Hepatocyte (in vitro differentiated cells): ENCODE measurements around the gene SKIL. TPM values are rescaled to one million over a fixed set of nuclear protein-coding genes. Genes with fewer than 3 reads are reported as not detected.

ENCODE experiments used
- DNase-seq: peaks from one replicate; pipeline ENCODE4 v3.0.0-alpha.2; 2016; ENCODE audit warnings: low spot score
- H2AFZ ChIP-seq: fragments of 200-600 bp; sonication (generic); 2 replicates; pipeline ENCODE4 v1.6.0; 2016; ENCODE audit warnings: antibody characterized with exemption, mild to moderate bottlenecking
- H3K27ac ChIP-seq: fragments of 200-600 bp; sonication (generic); 2 replicates; pipeline ENCODE4 v1.5.1; 2016; ENCODE audit warnings: mild to moderate bottlenecking
- H3K27me3 ChIP-seq: fragments of 200-600 bp; sonication (generic); 2 replicates; pipeline ENCODE4 v1.6.1; 2016
- H3K36me3 ChIP-seq: fragments of 200-600 bp; sonication (generic); replicated peaks from 2 replicates; pipeline ENCODE4 v1.5.1; 2016; ENCODE audit warnings: low read depth; ENCODE audit not compliant: insufficient read depth
- H3K4me1 ChIP-seq: fragments of 200-600 bp; sonication (generic); 2 replicates; pipeline ENCODE4 v1.5.1; 2016; ENCODE audit warnings: mild to moderate bottlenecking, moderate library complexity; ENCODE audit not compliant: insufficient read depth
- H3K4me2 ChIP-seq: fragments of 200-600 bp; sonication (generic); 2 replicates; pipeline ENCODE4 v1.6.0; 2016
- H3K4me3 ChIP-seq: fragments of 200-600 bp; sonication (generic); 2 replicates; pipeline ENCODE4 v1.5.1; 2016; ENCODE audit warnings: mild to moderate bottlenecking
- H3K79me2 ChIP-seq: fragments of 200-600 bp; sonication (generic); 2 replicates; pipeline ENCODE4 v1.6.0; 2017; ENCODE audit warnings: mild to moderate bottlenecking
- H3K9me2 ChIP-seq: fragments of 200-600 bp; sonication (generic); replicated peaks from 2 replicates; pipeline ENCODE4 v1.6.0; 2017; ENCODE audit warnings: mild to moderate bottlenecking; ENCODE audit not compliant: insufficient read depth
- H3K9me3 ChIP-seq: fragments of 200-600 bp; sonication (generic); 2 replicates; pipeline ENCODE4 v1.5.1; 2016; ENCODE audit warnings: low read depth, mild to moderate bottlenecking
- H4K20me1 ChIP-seq: fragments of 200-600 bp; sonication (generic); 2 replicates; pipeline ENCODE4 v1.6.0; 2016; ENCODE audit warnings: mild to moderate bottlenecking; ENCODE audit not compliant: insufficient read depth, poor library complexity, severe bottlenecking
- EZH2 ChIP-seq: fragments of 200-600 bp; sonication (generic); IDR thresholded peaks from 2 replicates; pipeline ENCODE4 v1.6.1; 2016; ENCODE audit warnings: antibody characterized with exemption, mild to moderate bottlenecking, borderline replicate concordance
- EZH2phosphoT487 ChIP-seq: fragments of 200-600 bp; sonication (generic); IDR thresholded peaks from one replicate; pipeline ENCODE4 v1.6.1; 2018; ENCODE audit warnings: antibody characterized with exemption, mild to moderate bottlenecking, low read depth, moderate library complexity; ENCODE audit not compliant: unreplicated experiment, severe bottlenecking
- WGBS: methylation state at CpG from one replicate; pipeline ENCODE4 v1.1.6; 2016; ENCODE audit warnings: low lambda C conversion rate; ENCODE audit errors: missing lambda C conversion rate; 5-methylcytosine and 5-hydroxymethylcytosine counted together
- polyA plus RNA-seq: library from polyadenylated mRNA; unstranded; fragments of >200 nt; fragmentation: Nextera tagmentation; extraction: Ambion mirVana; gene quantifications from 2 replicates; pipeline ENCODE4 v1.2.1, GENCODE V29; 2016
- total RNA-seq: library from RNA; depleted of rRNA; stranded (reverse); fragments of >200 nt; gene quantifications from 2 replicates; pipeline ENCODE4 v1.2.3, GENCODE V29; 2014
- TF ChIP-seq, protein P1 (sequence below): fragments of 200-600 bp; sonication (generic); IDR thresholded peaks from 2 replicates; pipeline ENCODE4 v1.5.1; 2016; ENCODE audit warnings: antibody characterized with exemption, mild to moderate bottlenecking; ENCODE audit not compliant: poor library complexity

Gene SKIL
- total and polyA plus RNA-seq, 2 experiments from 2014 or later, result 28.9 to 87.5 TPM

DNA sequence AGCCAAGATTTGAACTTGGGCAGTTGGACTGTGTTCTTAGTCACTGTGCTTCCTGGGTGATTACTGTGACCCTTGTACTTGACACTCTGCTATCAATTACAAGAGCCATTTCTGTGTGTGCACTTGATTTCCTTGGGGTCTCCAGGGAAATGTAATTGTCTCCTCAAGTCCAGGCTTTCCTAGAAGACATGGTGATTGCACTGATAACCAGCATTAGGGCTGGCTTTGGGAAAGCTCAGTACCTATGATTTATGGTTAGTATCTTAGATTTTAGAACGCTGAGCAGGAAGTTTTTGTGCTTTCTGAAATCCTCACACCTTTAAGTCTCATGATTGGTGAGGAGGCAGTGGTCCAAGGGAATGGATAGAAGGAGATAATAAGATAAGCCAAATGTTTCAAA is 59.6 kb downstream of the SKIL start:
- Histone ChIP-seq H3K4me3 (no peak overlapping the region), H3K27ac (no peak overlapping the region), H3K9me3 (no peaks in the 10 kb centered on the region), H3K4me2 (no peak overlapping the region), H3K79me2 (no peaks in the 10 kb centered on the region), H3K27me3 (peaks cover 29% of the 10 kb centered on the region), H4K20me1 (no peaks in the 10 kb centered on the region), H3K4me1 (peaks cover 14% of the 10 kb centered on the region), H2AFZ (no peak overlapping the region), H3K9me2 (no peaks in the 10 kb centered on the region), H3K36me3 (no peaks in the 10 kb centered on the region)
- no peak for TF ChIP-seq EZH2
- TF ChIP-seq, protein P1, sequence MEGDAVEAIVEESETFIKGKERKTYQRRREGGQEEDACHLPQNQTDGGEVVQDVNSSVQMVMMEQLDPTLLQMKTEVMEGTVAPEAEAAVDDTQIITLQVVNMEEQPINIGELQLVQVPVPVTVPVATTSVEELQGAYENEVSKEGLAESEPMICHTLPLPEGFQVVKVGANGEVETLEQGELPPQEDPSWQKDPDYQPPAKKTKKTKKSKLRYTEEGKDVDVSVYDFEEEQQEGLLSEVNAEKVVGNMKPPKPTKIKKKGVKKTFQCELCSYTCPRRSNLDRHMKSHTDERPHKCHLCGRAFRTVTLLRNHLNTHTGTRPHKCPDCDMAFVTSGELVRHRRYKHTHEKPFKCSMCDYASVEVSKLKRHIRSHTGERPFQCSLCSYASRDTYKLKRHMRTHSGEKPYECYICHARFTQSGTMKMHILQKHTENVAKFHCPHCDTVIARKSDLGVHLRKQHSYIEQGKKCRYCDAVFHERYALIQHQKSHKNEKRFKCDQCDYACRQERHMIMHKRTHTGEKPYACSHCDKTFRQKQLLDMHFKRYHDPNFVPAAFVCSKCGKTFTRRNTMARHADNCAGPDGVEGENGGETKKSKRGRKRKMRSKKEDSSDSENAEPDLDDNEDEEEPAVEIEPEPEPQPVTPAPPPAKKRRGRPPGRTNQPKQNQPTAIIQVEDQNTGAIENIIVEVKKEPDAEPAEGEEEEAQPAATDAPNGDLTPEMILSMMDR, result no peak
- WGBS, result 37% methylated on average over 1 of the region's 1 CpG
- DNase-seq, result no peak

- Histone ChIP-seq H3K79me2 (no peaks in the 10 kb centered on the region), H3K27ac (peak within 1 kb of the TSS; percentile 2), H3K4me1 (peaks cover 14% of the 10 kb centered on the region), H4K20me1 (no peaks in the 10 kb centered on the region), H3K36me3 (no peaks in the 10 kb centered on the region), H2AFZ (peak within 1 kb of the TSS; percentile 67), H3K27me3 (peaks cover 29% of the 10 kb centered on the region), H3K9me2 (no peaks in the 10 kb centered on the region), H3K4me3 (peak within 1 kb of the TSS; percentile 52), H3K4me2 (peak within 1 kb of the TSS; percentile 89), H3K9me3 (no peaks in the 10 kb centered on the region)
- no peak for TF ChIP-seq EZH2phosphoT487
- TF ChIP-seq, protein P1, result no peak
- no peak for TF ChIP-seq EZH2
- peak; percentile 53 for DNase-seq
- 10% methylated on average over 48 of the region's 79 CpGs for WGBS
Measured at GRCh38 chr3:170418422-170419398, 61.2 kb downstream of the SKIL start, which contains the start of gene CLDN11. Gene CLDN11, plus strand, starts transcription at chr3:170418868. Its CDS starts 199 bp downstream, at chr3:170419067.

DNA sequence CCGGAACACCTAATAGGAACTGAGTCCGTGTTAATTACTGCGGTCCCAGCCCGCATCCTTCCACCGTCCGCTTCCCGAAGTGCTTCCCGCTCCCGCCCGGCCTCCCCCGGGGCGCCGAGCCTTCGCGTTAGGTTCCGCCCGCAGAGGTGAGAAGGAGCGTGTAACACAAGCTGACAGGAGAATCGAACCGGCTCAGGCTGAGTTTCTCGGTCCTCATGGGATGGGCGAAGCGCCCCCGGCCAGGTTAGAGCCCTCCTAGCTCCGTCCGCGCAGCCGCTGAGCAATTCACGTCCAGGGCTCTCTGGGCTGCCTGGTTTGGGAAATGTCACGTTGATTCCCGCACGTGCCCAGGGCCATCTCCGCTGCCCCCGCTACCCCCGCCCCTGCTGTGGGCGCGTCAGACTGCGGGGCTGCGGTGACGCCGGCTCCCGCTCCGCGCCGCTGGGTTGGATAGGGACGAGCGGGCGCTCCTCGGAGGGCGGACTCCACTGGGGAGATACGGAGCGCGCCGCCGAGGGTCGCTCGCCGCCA is 62.1 kb downstream of the SKIL start:
- Histone ChIP-seq H3K9me2 (no peaks in the 10 kb centered on the region), H2AFZ (peak overlapping the region; percentile 50), H3K36me3 (no peaks in the 10 kb centered on the region), H3K9me3 (no peaks in the 10 kb centered on the region), H3K4me3 (peak overlapping the region; percentile 52), H3K4me1 (peaks cover 14% of the 10 kb centered on the region), H3K27me3 (peaks cover 29% of the 10 kb centered on the region), H4K20me1 (no peaks in the 10 kb centered on the region), H3K79me2 (no peaks in the 10 kb centered on the region), H3K4me2 (peak overlapping the region; percentile 89), H3K27ac (peak overlapping the region; percentile 2)
- peak; percentile 76 for TF ChIP-seq EZH2
- TF ChIP-seq, protein P1, result no peak
- WGBS, result 4% methylated on average over 54 of the region's 58 CpGs
- DNase-seq, result peak; percentile 49
